HG02623 (cell line): ENCODE results near the gene PPP2CA.
"Not testable (repeated sequence)": the region's sequence is repeated elsewhere in the genome, so short reads cannot be mapped to it uniquely, and the experiment has no call there.

Experiments
- ATAC-seq: cut with Tn5 transposase; IDR thresholded peaks from one replicate; pipeline ENCODE4 v1.9.1; 2021; ENCODE audit warnings: moderate library complexity; ENCODE audit not compliant: unreplicated experiment

The PPP2CA gene

DNA sequence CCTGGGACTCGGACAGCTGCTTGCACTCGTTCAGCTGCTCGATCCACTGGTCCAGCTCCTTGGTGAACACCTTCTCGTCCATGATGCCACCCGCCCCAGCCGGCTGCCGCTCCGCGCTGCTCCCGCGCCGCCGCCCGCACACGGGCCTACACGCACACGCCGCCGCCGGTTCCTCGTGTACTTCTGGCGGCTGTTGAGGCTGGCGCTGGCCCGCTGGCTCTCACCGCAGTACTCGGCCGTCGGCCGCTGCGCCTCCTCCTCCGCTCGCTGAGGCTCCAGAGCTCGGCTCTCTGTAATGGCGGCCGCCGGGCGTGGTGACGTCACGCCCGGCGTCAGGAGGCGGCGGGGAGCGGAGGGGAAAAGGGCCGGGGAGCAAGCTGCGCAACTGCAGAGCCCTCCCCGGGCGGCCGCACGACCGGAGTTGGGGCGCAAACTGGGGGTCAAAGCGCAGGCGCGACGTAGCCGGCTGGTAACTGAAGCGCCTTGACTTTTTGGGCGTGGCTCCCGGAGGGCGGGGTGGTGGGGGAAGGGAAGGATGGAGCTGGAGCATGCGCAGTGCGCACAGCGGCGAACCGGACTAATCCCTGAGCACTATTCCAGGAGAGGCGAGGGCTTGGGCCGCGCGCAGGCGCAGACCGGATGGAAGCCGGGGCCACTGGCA lies at the start of gene PPP2CA:
TSS of gene PPP2CA (minus strand) at position 294 of the 661 bp plus-strand sequence. CDS start at position 82, 212 bp downstream.
- peak; percentile 78 for ATAC-seq

DNA sequence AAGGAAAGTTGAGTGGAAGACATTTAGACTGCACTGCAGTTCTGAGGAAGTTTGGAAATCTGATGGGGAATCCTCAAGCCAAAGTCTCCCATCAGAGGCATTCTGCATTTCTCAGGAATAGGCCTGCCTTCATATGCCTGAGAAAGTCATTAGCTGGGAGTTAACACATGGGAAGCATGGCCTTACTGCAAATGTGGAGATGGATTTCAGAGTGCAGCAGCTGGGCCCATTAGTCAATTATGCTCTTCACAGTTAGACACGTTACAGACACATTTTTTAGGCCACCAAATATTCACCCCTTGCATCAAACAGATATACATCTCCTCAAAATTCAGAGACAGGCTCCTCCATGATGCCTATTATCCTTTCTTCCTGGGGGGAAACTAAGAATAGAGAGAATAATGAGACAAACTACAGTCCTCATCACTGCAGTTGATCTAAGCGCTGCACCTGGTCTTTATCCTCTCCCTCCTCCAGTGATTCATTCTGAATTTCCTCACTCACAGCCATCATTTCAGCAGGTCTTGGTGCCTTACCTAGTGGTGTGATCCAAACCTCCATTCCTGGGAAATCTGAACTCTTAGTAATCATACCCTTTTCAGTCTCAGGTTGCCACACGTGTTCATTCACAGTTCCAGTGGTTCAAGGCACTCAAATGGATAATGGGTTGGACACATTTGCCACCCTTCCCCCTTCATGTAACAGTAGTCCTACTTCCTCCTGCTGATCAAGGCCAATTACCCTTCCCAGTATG lies 47.9 kb upstream of the PPP2CA start:
- ATAC-seq, result no peak

DNA sequence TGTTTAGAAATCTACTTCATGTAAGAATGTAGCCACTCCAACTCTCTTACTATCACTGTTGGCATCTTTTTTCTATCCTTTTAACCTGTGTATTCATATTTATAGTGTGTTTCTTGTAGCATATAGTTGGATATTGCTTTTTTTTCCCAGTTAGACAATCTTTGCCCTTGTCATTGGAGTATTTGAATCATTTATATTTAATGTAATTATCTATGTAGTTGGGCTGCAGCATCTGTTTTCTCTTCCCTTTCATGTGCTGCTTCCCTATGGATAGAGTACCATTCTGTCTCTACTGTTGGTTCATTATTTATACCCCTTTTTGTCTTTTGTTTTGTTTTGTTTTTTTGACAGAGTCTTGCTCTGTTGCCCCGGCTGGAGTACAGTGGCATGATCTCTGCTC lies 45.2 kb upstream of the PPP2CA start:
- no peak for ATAC-seq

DNA sequence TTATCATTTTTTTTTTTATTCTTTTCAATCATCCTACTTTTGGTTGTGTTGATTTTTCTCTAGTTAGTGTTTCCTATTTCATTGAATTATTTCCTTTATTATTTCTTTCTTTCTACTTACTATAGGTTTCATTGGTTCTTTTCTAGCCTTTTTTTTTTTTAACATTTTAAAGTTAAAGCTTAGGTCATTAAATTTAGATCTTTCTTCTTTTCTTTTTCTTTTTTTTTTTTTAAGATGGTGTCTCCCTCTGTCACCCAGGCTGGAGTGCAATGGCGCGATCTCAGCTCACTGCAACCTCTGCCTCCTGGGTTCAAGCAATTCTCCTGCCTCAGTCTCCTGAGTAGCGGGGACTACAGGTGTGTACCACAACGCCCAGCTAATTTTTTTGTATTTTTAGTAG lies 43.0 kb upstream of the PPP2CA start:
- ATAC-seq, result no peak

DNA sequence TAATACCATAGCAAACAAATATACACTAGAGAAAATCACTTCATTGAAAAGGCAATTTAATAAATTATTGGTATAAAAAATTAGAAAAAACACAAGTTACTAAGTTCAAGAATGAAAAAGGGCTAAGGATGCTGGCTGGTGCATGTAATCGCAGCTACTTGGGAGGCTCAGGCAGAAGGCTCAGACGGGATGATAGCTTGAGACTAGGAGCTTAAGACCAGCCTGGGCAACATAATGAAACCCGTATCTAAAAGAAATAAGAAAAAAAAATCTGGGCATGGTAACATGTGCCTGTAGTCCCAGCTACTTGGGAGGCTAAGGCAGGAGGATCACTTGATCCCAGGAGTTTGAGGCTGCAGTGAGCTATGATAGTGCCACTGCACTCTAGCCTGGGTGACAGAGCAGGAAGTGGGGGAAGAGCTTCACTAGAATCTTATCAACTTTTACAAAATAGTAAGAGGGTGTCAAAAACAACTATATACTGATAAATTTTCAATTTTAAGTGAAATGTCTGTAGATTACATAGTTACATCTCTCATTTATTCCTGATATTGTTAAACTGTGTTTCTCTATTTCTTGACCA lies 42.2 kb upstream of the PPP2CA start:
- ATAC-seq, result no peak

DNA sequence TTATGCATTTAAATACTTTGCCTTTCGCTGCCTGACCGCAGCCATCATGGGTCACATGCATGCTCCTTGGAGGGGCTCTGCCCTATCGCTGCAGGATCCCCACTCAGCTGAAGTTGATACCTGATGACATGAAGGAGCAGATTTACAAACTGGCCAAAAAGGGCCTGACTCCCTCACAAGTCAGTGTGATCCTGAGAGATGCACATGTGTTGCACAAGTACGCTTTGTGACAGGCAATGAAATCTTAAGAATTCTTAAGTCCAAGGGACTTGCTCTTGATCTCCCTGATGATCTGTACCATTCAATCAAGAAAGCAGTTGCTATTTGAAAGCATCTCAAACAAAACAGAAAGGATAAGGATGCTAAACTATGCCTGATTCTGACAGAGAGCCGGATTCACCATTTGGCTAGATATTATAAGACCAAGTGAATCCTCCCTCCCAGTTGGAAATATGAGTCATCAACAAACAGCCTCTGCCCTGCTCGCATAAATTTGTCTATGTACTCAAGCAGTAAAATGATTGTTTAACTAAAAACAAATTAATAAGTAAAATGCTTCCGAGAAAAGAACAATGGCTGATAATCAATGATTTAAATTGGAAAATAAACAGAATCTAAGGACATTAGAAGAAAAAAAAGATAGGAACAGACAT lies 41.6 kb upstream of the PPP2CA start:
- no peak for ATAC-seq

DNA sequence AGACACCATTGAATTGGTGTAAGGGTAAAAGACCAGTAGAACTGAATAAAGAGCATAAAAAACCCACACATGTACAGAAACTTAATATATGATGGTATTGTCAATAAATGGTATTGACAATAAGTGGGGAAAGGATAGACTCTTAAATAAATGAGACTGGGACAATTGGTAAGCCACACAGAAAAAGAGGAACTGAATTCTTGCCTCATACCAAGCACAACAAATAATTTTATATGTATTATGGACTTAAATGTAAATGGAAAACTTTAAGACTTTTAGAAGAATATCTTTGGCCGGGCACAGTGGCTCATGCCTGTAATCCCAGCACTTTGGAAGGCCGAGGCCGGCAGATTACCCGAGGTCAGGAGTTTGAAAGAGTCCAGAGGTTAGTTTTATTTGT lies 37.9 kb upstream of the PPP2CA start:
- no peak for ATAC-seq

DNA sequence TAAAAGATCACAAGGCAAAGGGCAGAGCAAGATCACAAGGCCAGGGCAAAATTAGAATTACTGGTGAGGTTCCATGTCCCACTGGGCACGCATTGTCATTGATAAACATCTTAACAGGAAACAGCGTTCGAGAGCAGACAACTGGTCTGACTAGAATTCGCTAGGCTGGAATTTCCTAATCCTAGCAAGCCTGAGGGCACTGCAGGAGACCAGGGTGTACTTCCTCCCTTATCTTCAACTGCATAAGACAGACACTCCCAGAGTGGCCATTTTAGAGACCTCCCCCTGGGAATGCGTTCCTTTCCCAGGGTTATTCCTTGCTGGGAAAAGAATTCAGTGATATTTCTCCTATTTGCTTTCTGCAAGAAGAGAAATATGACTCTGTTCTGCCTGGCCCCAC lies 36.8 kb upstream of the PPP2CA start:
- ATAC-seq, result not testable (repeated sequence)

DNA sequence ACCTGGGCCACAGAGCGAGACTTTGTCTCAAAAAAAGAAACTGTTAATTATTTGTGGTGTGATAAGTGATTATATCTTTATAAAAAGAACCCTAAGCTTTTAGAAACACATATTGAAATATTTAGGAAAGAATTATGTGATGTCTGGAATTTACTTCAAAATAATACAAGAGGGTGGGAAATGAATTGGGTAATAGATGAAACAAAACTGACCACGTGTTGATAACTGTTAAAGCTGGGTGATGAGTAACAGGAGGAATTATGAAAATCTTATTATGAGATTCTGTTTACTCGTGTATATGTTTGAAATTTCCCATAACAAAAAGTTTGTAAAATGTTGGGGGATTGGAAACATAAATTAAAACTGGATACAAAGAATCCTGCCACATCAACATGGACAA lies 33.0 kb upstream of the PPP2CA start:
- no peak for ATAC-seq

DNA sequence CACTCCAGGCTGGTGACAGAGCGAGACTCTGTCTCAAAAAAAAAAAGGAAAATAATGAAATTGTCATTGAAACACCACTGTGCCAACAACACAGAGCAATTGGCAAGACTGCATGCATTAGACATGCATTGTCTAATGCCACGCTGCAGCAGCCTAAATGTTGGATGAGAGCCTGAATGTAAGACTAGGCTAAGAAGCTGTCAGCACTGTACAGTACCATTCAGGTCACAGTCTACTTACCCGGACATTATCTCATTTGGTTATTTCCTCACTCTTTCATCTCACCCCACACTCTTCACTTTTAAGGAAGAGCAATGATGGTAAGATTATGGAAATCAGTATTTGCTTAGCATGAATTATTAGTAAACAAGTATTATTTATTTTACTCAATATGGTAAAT lies 31.3 kb upstream of the PPP2CA start:
- no peak for ATAC-seq

DNA sequence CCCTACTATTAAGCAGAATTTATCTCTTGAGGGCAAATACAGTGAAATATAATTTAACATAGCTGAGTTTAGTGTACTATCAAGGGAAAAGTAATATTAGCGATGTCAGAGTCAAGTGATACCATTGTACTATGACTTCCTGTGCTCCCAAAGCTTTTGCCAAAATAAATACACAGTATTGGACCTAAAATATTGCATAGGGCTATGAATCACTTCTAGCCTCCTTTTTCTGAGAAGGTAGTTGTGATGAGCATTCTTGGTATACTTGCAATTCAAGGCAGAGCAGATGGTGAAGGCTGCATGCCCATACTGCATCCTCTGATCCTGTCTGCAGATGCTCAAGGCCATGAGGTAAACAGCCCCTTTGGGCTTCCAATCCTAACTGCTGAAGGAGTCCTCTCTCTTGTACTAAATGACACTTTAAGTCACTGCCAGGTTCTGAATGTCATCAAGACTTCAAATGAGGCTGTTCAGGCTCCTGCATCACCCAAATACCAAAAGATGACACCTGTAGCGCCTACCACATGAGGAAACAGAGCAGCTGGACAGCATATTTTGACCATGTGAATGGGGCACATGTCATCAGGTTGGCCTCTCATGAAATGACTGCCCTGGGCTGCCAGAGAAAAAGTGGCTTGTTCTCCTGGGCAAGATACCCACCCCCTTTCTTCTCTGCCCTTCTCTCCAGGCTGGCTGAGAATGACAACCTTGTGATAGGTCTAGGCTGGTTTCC lies 29.7 kb upstream of the PPP2CA start:
- ATAC-seq, result no peak

DNA sequence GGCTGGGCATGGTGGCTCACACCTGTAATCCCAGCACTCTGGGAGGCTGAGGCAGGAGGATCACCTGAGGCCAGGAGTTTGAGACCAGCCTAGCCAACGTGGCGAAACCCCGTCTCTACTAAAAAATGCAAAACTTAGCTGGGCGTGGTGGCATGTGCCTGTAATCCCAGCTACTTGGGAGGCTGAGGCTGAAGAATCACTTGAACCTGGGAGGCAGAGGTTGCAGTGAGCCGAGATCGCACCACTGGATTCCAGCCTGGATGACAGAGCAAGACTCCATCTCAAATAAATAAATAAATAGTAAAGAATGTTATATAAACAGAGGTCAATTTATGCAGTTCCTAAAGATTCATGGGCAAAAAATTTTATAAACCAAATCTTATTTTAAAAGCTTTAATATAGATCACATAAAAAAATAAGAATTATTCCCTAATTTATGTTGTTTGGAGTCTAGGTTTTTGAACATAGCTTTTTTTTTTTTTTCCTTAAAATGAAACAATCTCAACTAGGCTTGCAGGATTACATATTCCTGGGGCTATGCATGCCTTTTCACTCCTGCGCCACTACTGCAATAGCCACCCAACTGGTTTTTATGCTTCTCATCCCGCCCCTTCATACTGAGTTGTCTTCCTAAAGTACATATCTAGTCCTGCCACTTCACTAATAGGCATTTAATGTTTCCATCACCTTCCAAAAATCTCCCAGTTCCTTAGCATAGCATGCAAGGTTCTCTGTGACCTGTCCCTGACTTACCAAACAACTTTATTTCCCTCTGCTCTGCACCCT lies 27.7 kb upstream of the PPP2CA start:
- not testable (repeated sequence) for ATAC-seq

DNA sequence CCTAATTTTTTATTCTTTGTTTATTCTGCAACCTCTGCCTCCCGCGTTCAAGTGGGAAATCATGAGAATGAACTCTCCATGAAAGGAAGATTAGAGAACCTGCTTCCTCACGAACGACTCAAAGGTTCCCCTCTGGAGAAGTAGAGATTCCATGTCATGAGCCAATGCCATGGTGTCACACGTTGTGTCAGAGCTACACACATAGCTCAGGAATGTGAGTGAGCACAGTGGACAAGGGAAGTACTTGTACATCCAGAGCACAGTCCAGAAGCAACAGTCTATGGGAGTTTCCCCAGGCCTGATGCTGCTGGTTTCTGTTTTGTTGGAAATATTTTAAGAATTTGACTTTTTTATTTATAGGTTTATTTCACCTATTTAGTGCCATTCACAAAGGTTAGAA lies 26.8 kb upstream of the PPP2CA start:
- no peak for ATAC-seq

DNA sequence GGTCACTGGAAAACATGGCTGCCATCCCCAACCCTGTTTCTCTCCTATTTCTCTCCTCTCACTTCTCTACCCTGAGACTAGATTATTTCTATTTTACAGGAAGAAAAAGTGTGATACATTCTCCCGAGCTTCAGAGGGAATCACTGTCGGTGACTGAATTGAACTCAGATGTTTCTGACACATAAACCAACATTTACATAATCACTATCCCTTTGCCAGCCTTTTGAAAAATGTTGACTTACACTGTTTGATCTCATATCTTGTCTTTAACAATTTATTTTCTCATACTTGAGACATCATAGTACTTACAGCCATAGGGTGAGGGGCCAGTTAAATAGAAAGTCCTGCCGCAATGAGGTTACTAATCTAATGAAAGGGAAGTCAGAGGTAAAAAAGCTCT lies 25.1 kb upstream of the PPP2CA start:
- no peak for ATAC-seq

DNA sequence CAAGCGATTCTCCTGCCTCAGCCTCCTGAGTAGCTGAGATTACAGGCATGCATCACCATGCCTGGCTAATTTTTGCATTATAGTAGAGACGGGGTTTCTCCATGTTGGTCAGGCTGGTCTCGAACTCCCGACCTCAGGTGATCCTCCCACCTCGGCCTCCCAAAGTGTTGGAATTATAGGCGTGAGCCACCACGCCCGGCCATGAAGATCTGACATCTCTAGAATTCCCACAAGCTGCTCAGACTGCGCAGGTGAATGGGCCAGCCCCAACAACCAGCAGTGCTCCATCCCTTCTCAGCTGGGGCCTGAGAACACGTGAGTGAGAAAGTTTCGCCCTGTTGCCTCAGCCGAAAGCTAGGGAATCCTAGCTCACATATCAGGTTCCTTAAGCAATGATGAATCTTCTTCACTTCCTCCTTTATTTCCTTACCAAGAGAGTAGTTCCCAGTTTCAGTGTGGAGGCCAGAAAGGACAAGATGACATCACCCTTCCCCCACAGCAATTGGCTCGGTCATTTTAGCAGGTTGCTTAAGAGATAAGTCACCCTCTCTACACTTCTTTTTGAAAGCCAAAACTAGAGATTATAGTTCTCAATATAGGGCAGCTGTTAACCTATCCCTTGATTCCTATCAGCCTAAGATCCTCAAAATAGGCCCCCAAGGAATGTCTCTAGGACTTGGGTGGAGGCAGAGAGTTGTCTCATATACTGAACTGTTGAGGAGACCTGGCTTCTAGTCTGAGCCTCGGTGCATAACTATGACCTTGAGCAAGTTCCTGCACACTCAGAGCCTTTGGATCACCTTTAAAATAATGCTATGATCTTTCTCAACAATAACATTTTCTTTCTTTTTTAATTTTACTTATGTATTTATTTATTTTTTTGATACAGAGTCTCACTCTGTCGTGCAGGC lies 23.9 kb upstream of the PPP2CA start:
- ATAC-seq, result no peak

DNA sequence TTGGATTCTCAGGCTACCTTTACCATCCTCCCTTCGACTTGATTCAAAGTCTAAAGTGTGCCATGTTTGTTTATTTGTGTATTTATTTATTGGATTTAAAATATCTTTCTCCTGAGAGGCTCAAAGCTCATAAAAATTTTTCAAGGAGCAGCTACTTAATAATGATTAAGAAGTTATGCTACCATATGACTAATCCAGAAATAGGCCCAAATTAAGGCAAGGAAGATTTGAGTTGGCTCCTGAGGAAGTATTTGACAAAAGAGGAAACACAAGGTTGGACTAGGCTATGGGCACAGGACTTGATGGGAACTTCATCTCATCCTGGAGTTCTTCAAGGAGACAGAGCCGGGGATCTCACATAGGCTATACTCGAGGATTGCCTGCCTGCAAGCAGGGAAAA lies 22.4 kb upstream of the PPP2CA start:
- no peak for ATAC-seq

DNA sequence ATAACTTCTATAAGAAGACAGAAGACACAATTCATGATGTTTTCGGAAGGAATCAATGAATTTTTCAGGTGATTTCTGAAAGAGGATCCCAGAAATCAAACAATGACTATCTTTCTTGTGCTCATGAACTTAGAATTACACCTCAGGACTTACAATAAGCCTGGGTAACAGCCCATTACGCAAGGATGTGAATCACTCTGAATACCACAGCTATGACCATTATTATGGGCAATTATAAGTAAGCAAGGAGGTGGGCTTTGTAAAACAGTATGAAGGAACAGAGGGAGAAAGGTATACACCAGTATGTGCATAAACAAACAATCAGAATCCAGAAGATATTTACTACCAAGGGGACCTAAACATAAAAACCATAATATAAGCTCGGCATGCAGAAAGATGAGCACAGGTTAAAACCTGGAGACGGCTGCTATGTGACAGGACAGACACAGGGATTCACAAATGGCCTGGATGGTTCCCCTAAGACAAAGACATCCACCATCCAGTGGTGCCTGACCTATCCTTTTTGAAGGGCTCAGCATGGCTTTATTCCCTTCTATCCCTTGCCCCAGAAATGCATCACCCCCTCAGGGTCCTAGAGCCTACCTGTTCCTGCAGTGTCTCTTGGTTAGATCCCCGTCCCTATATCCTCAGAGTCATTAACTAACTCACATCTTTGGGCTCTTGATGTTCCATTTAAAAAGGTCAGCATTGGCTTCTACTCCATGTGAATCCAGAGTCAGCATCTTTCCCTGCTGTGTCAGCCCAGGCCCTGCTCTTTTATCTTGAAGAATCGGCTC lies 21.8 kb upstream of the PPP2CA start:
- ATAC-seq, result no peak

DNA sequence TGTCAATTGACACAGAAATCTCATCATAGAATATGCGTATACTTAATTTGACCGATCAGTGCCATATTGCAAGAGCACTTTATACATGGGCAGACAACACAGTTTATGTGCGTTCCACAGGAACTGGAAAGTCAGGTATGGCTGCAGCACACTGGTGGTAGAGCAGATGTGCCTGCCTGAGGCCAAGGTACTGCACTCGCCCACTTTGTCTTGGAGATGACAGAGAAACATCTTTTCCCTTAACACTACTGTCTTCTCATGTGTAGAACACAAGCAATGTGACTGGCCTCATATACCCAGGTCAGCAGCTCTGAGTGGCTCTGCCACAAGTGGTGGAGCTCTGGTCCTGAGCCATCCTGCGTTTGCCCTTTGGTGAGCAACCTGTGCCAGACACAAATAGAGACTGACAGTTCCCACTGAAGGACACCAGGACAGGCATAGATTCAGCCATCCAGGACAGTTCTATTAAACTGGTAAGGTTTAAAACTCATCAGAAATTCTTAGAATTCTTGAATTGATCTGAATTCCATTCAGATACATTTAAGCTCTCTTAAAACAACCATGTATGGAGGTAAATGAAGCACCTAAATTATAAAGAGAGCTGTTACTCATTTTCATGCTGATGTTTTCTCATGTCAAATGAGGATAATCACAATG lies 21.0 kb upstream of the PPP2CA start:
- no peak for ATAC-seq
